HG02884 (cell line): ENCODE data around the gene BARX1.
"Not testable (repeated sequence)": the region's sequence is repeated elsewhere in the genome, so short reads cannot be mapped to it uniquely, and the experiment has no call there.

Experiments used
- ATAC-seq: cut with Tn5 transposase; IDR thresholded peaks from one replicate; pipeline ENCODE4 v1.9.1; 2021; ENCODE audit warnings: mild to moderate bottlenecking, moderate library complexity; ENCODE audit not compliant: unreplicated experiment

BARX1 gene

GRCh38 chr9:93952784-93953495 lies 2.2 kb downstream of the BARX1 start:
- ATAC-seq: no peak

- no peak for ATAC-seq
Measured at GRCh38 chr9:93952119-93952783, 2.9 kb downstream of the BARX1 start.

DNA sequence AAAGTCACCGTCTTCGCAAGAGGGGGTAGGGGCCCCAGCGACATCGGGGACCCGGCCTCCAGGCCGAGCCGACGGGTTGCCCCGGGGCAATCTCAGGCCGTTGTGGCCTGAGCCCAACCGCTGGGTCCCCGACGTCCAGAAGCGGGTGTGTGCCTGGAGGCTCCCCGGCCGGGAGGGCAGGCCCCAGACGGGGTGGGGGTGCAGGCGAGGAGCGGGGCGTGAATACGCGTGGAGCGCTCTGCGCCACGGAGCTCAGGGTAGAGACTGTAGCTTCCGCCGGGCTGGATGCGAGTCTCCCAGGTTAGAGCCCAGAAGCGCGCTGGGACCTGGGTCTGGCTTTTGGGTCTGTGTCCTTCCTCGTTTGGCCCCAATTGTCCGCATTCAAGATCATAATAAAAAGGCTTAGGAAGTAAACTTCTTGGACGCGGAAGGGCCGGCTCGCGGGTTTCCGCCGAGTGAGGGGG lies 3.5 kb downstream of the BARX1 start:
- ATAC-seq: no peak

DNA sequence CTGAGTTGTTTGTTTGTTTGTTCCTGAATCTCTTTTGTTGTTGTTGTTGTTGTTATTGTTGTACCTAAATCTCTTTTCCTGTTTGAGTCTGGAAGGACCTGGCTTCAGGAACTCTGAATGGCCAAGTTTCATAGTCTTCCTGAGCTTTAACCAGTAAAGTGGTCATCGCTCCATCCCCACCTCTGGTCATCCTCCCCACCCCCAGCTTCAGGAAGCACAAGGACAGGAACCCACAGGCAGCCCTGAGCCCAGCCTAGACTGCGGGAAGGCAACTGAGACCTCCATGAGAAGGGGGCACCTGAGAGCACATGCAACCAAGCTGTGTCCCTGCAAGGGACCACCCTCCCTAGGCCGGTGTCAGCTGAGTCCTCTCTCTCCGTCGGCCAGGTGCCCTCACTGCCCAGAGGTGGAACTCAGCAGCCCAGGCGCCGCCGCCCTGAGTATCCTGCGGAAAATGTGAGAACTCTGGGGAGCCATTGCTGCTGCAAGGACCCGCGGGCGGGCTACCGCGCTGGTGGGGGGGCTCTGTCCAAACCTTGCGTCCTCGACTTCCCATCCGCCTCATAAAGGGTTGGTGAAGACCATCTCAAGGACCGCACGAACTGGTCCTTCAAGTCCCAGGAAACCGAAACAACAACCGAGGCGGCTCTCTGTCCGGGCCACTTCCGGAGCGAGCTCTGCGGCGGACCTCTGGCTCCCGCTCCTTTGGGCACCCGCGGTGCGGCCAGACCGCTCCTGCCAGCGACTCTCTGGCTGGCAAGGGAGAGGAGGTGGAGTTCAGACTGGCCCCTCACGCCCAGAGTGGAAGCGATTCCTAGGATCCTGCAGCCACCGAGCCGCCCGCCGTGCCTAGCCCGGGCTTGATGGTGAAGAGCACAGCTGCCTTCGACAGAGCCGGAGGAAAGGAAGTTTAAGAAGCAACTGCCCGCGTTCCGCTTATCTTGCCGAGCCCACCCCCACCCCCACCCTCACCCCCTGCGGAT lies 4.2 kb downstream of the BARX1 start:
- ATAC-seq: no peak

DNA sequence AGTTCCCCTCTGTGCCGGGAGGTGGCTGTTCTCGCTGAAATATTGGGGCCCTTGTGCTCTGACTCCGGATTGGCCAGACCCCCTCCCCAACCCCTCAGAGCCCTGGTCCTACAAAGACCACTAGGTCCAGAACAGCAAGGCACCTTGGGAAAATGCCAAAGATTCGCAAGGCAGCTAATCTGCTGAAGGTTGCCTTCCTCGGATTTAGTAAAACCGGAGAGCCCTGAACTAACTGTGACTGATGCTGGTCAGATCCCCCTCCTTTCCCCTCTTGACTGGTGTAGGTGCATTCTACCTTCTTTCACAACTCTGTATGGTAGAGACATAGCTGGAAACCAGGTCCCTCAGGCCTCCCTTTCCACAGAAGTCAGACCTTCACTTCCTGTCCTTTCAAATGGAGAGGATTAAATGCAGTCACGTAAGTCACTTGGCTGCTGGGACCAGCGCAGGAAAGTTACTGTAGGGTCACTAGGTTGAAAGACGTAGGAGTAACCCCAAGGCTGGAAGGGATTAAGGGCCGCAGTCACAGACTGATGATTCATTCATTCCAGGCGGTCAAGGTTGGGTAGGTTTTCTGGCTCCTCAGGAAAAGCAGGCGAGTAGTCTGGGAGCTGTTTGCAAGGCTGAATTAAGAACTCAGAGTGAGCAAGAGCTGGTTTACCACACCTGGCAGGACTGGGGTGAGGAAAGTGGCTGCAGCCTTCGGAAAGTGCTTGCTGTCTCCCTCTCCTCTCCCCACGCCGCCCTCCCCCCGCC lies 5.3 kb downstream of the BARX1 start:
- no peak for ATAC-seq

- no peak for ATAC-seq
Measured at GRCh38 chr9:93949073-93949693, 6.0 kb downstream of the BARX1 start.

GRCh38 chr9:93948441-93949072 lies 6.6 kb downstream of the BARX1 start:
- ATAC-seq: no peak

- ATAC-seq: no peak
Measured at GRCh38 chr9:93947409-93948070, 7.6 kb downstream of the BARX1 start.

DNA sequence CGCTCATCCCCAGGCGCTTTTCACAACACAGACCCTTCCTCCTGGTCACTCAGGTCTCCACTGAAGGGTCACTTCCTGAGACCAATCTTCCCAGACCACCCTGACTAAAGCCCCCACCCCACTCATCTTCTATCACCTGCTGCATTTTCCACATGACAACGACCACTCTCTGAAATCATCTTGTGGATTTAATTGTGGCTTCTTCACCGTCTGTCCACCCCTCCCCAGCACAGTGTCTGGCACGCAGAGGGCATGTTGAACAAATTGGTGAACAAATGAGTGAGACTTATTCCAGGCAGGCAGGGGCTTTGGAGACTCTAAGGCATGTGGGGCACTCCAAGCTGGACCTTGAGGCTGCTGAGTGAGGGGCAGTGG lies 8.8 kb downstream of the BARX1 start:
- ATAC-seq: no peak

GRCh38 chr9:93945400-93946337 lies 9.5 kb downstream of the BARX1 start:
- ATAC-seq: no peak

GRCh38 chr9:93944011-93944410 lies 11.1 kb downstream of the BARX1 start:
- no peak for ATAC-seq

DNA sequence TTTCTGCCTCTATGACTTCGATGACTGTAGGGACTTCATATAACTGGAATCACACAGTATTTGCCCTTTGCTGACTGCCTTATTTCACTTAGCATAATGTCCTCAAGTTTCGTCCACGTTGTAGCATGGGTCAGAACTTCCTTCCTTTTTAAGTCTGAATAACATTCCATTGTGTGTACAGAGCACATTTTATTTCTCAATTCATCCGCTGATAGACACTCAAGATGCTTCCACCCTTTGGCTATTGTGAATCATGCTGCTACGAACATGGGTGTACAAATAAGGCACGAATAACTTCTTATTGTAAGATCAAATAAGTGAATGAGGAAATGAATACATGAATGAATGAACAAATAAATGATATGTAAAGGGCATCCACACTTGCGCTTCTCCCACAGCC lies 13.0 kb downstream of the BARX1 start:
- no peak for ATAC-seq

DNA sequence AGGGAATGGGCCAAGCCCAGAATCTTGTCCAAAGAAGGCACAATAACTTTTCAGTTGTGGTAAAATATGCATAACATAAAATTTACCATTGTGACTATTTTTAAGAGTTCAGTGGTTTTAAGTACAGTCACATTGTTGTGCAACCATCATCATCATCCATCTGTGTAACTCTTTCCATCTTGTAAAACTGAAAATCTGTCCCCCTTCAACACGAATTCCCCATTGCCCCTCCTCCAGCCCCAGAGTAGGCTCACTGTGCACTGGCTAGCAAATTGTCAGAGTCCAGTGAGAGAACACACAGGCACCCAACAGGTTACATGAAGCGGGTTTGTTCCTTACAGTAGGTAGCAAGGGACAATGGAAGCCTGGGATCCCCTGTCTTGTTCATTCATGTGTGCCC lies 13.7 kb downstream of the BARX1 start:
- ATAC-seq: no peak

GRCh38 chr9:93940951-93941350 lies 14.2 kb downstream of the BARX1 start:
- no peak for ATAC-seq

- not testable (repeated sequence) for ATAC-seq
Measured at GRCh38 chr9:93939589-93939988, 15.6 kb downstream of the BARX1 start.

DNA sequence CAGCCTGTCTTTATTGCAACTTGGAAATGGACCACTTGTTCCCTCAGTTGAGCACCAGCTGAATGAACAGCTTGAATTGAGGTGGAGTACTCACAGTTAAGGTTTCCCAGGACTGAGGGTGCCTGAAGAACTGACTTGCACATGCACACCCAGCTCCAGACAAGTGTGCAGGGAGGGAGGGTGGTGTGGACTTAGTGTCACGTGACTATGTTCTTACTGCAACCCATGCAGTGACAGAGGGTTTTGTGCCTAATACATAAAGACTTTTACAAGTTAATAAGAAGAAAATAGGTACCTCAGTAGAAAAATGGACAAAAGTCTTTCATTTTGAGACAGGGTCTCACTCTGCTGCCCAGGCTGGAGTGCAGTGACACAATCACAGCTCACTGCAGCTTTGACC lies 18.0 kb downstream of the BARX1 start:
- ATAC-seq: no peak

DNA sequence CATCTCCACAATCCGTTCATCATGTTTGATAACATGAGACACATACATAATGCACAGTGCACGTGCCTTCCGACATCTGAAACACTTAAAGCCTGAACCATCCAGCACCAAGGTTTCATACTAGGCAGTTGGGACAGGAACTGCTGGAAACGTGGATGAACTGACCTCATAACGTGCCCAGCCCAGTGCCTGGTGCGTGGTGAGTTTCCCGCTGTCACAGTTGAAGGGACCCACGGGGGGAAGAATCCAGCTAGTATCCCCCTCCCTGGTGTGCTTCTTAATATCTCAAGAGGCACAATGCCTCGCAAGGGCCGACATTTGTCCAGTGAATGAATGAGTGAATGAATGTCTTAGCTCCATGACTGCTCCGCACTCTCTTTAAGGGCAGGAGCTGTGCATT lies 23.2 kb downstream of the BARX1 start:
- ATAC-seq: no peak

DNA sequence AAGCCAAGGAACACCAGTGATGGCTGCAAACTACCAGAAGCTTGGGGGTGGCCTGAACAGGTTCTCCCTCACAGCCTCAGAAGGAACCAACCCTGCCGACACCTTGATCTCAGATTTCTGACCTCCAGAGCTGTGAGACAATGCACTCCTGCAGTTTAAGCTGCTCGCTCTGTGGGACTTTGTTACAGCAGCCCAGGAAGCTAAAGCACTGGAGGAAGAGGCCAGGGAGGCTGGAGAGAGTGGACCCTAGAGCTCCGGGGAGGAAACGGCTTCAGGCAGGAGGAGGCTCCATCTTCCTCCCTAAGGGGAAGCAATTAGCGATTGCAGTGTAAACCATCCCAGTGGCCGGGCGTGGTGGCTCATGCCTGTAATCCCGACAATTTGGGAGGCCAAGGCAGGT lies 25.1 kb downstream of the BARX1 start:
- no peak for ATAC-seq
